Measurements from ENCODE around the gene DNMT3B.

DNA sequence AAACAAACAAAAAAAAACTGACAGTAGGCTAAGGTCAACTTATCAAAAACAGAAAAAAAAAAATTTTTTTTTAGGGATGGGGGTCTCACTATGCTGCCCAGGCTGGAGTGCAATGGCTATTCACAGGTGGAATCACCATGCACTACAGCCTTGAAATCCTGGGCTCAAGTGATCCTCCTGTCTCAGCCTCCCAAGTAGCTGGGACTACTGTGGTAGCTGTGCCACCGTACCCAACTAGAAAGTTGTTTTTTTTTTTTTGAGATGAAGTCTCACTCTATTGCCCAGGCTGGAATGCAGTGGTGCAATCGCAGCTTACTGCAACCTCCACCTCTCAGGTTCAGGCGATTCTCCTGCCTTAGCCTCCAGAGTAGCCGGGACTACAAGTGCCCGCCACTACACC, 21.0 kb upstream of the DNMT3B start:
- TF ChIP-seq, protein P1, sequence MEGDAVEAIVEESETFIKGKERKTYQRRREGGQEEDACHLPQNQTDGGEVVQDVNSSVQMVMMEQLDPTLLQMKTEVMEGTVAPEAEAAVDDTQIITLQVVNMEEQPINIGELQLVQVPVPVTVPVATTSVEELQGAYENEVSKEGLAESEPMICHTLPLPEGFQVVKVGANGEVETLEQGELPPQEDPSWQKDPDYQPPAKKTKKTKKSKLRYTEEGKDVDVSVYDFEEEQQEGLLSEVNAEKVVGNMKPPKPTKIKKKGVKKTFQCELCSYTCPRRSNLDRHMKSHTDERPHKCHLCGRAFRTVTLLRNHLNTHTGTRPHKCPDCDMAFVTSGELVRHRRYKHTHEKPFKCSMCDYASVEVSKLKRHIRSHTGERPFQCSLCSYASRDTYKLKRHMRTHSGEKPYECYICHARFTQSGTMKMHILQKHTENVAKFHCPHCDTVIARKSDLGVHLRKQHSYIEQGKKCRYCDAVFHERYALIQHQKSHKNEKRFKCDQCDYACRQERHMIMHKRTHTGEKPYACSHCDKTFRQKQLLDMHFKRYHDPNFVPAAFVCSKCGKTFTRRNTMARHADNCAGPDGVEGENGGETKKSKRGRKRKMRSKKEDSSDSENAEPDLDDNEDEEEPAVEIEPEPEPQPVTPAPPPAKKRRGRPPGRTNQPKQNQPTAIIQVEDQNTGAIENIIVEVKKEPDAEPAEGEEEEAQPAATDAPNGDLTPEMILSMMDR (IDR thresholded peaks at IDR 0.05) = no peak
- no peak for TF ChIP-seq POLR2A (IDR thresholded peaks at IDR 0.05)

Measured in body of pancreas (tissue), 4 donors.